ENCODE data around the gene BLM.

The BLM gene

GRCh38 chr15:90677807-90678790 lies 39.0 kb upstream of the BLM start:
- no peak overlapping the region for H3K4me3 ChIP-seq (ENCODE audit: low read depth, low read length)
- in situ Hi-C loops (cut with HindIII; ENCODE audit: low sequenced_read_pairs) = no loop called here
- DNase-seq (ENCODE audit: low read depth) = no peak
- TF ChIP-seq CTCF (IDR thresholded peaks at IDR 0.05; ENCODE audit: low read depth, low read length, missing control alignments) = no peak

DNA sequence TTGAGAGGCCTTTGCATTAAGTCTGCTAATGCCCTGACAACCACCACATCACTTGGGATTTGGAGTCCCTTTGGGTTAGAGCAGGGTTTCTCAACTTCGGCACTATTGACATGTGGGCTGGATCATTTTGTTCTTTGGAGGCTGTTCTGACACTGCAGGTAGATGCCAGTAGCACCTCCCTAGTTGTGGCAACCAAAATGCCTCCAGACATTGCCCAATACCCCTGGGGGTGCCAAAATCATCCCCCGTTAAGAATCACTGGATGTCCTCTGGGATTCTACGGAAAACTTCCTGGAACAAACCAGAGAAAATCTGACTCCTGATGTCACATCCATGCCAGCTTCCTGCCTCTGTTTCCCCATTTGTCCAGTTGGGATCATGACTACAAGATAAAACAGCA lies 37.2 kb upstream of the BLM start:
- in situ Hi-C loops (cut with HindIII; ENCODE audit: low sequenced_read_pairs) = no loop called here
- H3K4me3 ChIP-seq (ENCODE audit: low read depth, low read length) = no peak overlapping the region

DNA sequence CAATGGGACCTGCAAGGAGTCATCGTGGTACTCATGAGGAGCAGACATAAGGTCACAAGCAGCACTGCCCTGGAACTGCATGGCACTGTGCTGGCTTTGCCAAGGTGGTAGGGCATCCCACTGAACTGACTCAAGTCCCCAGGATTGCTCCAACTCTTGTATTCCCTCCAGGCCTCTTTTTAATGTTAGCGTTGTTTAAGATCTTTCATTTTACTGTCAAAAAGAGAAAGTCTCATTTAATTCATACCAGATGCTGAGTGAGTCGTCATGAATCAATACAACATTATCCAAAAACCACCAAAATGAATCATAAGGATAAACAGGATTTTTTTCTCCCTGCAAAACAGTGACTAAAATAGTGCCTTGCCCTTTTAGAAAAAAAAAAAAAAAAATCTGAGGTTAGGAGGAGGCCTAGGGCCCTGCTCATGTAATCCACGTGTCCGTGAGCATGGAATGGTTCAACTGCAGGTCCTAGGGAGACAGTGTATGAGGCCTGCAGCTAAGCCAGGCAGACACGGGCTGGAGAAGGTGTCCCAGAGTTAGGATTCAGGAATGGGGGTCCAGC lies 36.7 kb upstream of the BLM start:
- H3K4me3 ChIP-seq (ENCODE audit: low read depth, low read length) = no peak overlapping the region
- peak; percentile 93 for DNase-seq (ENCODE audit: low read depth)

More for the DNA sequence above, 37.2 kb upstream of the BLM start:
- DNase-seq (ENCODE audit: low read depth) = no peak
- no peak for TF ChIP-seq CTCF (IDR thresholded peaks at IDR 0.05; ENCODE audit: low read depth, low read length, missing control alignments)

GRCh38 chr15:90681056-90681455 lies 36.1 kb upstream of the BLM start:
- in situ Hi-C loops (cut with HindIII; ENCODE audit: low sequenced_read_pairs) = no loop called here
- no peak overlapping the region for H3K4me3 ChIP-seq (ENCODE audit: low read depth, low read length)
- no peak for TF ChIP-seq CTCF (IDR thresholded peaks at IDR 0.05; ENCODE audit: low read depth, low read length, missing control alignments)
- no peak for DNase-seq (ENCODE audit: low read depth)

More for the DNA sequence above, 36.7 kb upstream of the BLM start:
- in situ Hi-C loops (cut with HindIII; ENCODE audit: low sequenced_read_pairs) = no loop called here
- TF ChIP-seq CTCF (IDR thresholded peaks at IDR 0.05; ENCODE audit: low read depth, low read length, missing control alignments) = no peak

- H3K4me3 ChIP-seq (ENCODE audit: low read depth, low read length) = no peak overlapping the region
- peak; percentile 67 for DNase-seq (ENCODE audit: low read depth)
- in situ Hi-C loops (cut with HindIII; ENCODE audit: low sequenced_read_pairs) = no loop called here
- TF ChIP-seq CTCF (IDR thresholded peaks at IDR 0.05; ENCODE audit: low read depth, low read length, missing control alignments) = no peak
Observed at GRCh38 chr15:90681480-90681879, 35.7 kb upstream of the BLM start.

DNA sequence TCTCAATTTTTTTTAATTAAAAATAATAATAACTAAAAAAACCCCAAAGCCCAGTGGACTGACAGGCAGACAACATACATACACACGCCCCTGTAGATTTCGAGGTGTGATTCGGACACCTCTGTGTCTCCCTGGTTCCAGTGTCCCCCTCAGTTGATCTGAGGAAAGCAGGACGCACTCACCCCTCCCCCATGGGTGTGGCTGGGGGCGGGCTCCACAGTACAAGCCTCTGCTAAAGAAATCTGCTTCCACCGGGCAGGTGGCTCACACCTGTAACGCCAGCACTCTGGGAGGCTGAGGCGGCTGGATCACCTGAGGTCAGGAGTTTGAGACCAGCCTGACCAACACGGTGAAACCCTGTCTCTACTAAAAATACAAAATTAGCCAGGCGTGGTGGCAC lies 33.8 kb upstream of the BLM start:
- no peak for DNase-seq (ENCODE audit: low read depth)
- no peak for TF ChIP-seq CTCF (IDR thresholded peaks at IDR 0.05; ENCODE audit: low read depth, low read length, missing control alignments)
- H3K4me3 ChIP-seq (ENCODE audit: low read depth, low read length) = no peak overlapping the region
- in situ Hi-C loops (cut with HindIII; ENCODE audit: low sequenced_read_pairs) = no loop called here
